HepG2 (cell line): ENCODE results near the gene TEX30. TPM values are rescaled to one million over a fixed set of nuclear protein-coding genes. Genes with fewer than 3 reads are reported as not detected.

Source experiments
- ARNTL ChIP-seq: sonication (generic); formaldehyde crosslinking; IDR thresholded peaks from 2 replicates; pipeline ENCODE4 v1.4.0; 2020; ENCODE audit warnings: mild to moderate bottlenecking, missing genetic modification reagents
- ATM ChIP-seq: fragments of 450-650 bp; IDR thresholded peaks from 2 replicates; pipeline ENCODE4 v1.7.1; 2017; ENCODE audit warnings: mild to moderate bottlenecking, borderline replicate concordance
- CREB1 ChIP-seq, 2 experiments: fragments of 450-650 bp in 1 of 2; IDR thresholded peaks; 2 replicates each; pipeline ENCODE4 v1.6.1; 2016 to 2017; ENCODE audit warnings: control low read depth in 1 of 2, mild to moderate bottlenecking in 1 of 2, missing compliant biosample characterization in 1 of 2, missing genetic modification characterization in 1 of 2
- CREB3 ChIP-seq: sonication (generic); formaldehyde crosslinking; IDR thresholded peaks from 2 replicates; pipeline ENCODE4 v1.5.0; 2020; ENCODE audit warnings: missing genetic modification reagents
- CSRNP1 ChIP-seq: sonication (generic); formaldehyde crosslinking; IDR thresholded peaks from 2 replicates; pipeline ENCODE4 v1.8.1; 2023; ENCODE audit warnings: mild to moderate bottlenecking, missing genetic modification reagents
- DNMT3B ChIP-seq: conservative IDR thresholded peaks from 2 replicates; pipeline ENCODE4 v1.6.1; 2016; ENCODE audit warnings: missing biosample characterization, control low read depth
- FOXC1 ChIP-seq: sonication (generic); formaldehyde crosslinking; IDR thresholded peaks from 2 replicates; pipeline ENCODE4 v1.8.0; 2022; ENCODE audit warnings: mild to moderate bottlenecking, missing genetic modification reagents, borderline replicate concordance
- KLF6 ChIP-seq: IDR thresholded peaks from 2 replicates; pipeline ENCODE4 v1.8.0; 2016; ENCODE audit warnings: missing biosample characterization, missing genetic modification reagents
- KLF9 ChIP-seq: IDR thresholded peaks from 2 replicates; pipeline ENCODE4 v1.6.1; 2016; ENCODE audit warnings: low read depth
- NCOA2 ChIP-seq: sonication (generic); formaldehyde crosslinking; IDR thresholded peaks from 2 replicates; pipeline ENCODE4 v1.8.0; 2022; ENCODE audit warnings: inconsistent platforms
- PAXIP1 ChIP-seq: sonication (generic); formaldehyde crosslinking; conservative IDR thresholded peaks from 2 replicates; pipeline ENCODE4 v1.4.0; 2020; ENCODE audit warnings: mild to moderate bottlenecking, missing genetic modification reagents, moderate library complexity
- POLR2AphosphoS2 ChIP-seq: IDR thresholded peaks from 2 replicates; pipeline ENCODE4 v1.6.1; 2011; ENCODE audit warnings: low read depth, low read length, improper control_type of control experiment
- RCOR2 ChIP-seq: IDR thresholded peaks from 2 replicates; pipeline ENCODE4 v1.6.1; 2016; ENCODE audit warnings: missing biosample characterization, missing genetic modification reagents
- SATB2 ChIP-seq: sonication (generic); formaldehyde crosslinking; IDR thresholded peaks from 2 replicates; pipeline ENCODE4 v1.5.0; 2020; ENCODE audit warnings: missing genetic modification reagents
- SCMH1 ChIP-seq: sonication (generic); formaldehyde crosslinking; IDR thresholded peaks from 2 replicates; pipeline ENCODE4 v1.9.0; 2021; ENCODE audit warnings: missing genetic modification reagents, mild to moderate bottlenecking, borderline replicate concordance
- ZFP62 ChIP-seq: sonication (generic); formaldehyde crosslinking; IDR thresholded peaks from 2 replicates; pipeline ENCODE4 v1.4.0; 2020; ENCODE audit warnings: missing genetic modification reagents
- ZHX1 ChIP-seq: sonication (generic); formaldehyde crosslinking; IDR thresholded peaks from 2 replicates; pipeline ENCODE4 v1.8.1; 2022; ENCODE audit warnings: low read depth, mild to moderate bottlenecking, missing genetic modification reagents
- ZNF143 ChIP-seq: sonication (generic); formaldehyde crosslinking; IDR thresholded peaks from 2 replicates; pipeline ENCODE4 v1.4.0; 2020; ENCODE audit warnings: missing genetic modification reagents
- ZNF468 ChIP-seq: sonication (generic); formaldehyde crosslinking; IDR thresholded peaks from 2 replicates; pipeline ENCODE4 v1.8.0; 2022; ENCODE audit warnings: mild to moderate bottlenecking, moderate library complexity, missing genetic modification reagents
- ZNF503 ChIP-seq: sonication (generic); formaldehyde crosslinking; IDR thresholded peaks from 2 replicates; pipeline ENCODE4 v1.4.0; 2020; ENCODE audit warnings: missing genetic modification reagents
- ZNF816 ChIP-seq: sonication (generic); formaldehyde crosslinking; IDR thresholded peaks from 2 replicates; pipeline ENCODE4 v1.8.0; 2022; ENCODE audit warnings: missing genetic modification reagents, mild to moderate bottlenecking, borderline replicate concordance
- polyA plus RNA-seq, 8 experiments: library from polyadenylated mRNA; depleted of rRNA in 3 of 8; stranded (reverse) in 7 of 8; unstranded in 1 of 8; fragments of >200 nt; fragmentation: Illumina TruSeq in 4 of 8; extraction: Trizol in 4 of 8; gene quantifications; 2 replicates each; pipeline versions ENCODE4 v1.2.1 to v1.2.3, GENCODE V29; 2011 to 2016; ENCODE audit warnings: low read depth in 4 of 8, missing spikeins in 1 of 8, mixed read lengths in 1 of 8; ENCODE audit not compliant: insufficient read depth in 1 of 8
- total RNA-seq, 5 experiments: library from RNA; depleted of rRNA; stranded (reverse); fragments of >200 nt; fragmentation: Illumina TruSeq; extraction: Trizol; gene quantifications; 2 replicates each; pipeline ENCODE4 v1.2.3, GENCODE V29; 2016; ENCODE audit warnings: low read depth in 1 of 5

Gene TEX30
- total and polyA plus RNA-seq, 2 of the 13 experiments (the other 11 are each of a cell fraction or from before 2014, with no cell fraction given), result 0.60 to 1.2 TPM

GRCh38 chr13:102770435-102770834 lies 3.2 kb downstream of the TEX30 start (continued):
- TF ChIP-seq FOXC1 (CRISPR knock-in tag) (no peak), ATM (no peak), ZNF468 (CRISPR knock-in tag) (no peak), KLF9 (CRISPR knock-in tag) (no peak), CREB1 (IDR thresholded peaks at IDR 0.05) (no peak), CREB1 (CRISPR knock-in tag; IDR thresholded peaks at IDR 0.05) (peak; percentile 77), ZNF143 (CRISPR knock-in tag) (no peak), ZNF816 (CRISPR knock-in tag) (no peak), ARNTL (CRISPR knock-in tag) (no peak), CSRNP1 (CRISPR knock-in tag) (peak; percentile 39; the same call in 1 of the 2 replicates), CREB3 (CRISPR knock-in tag) (no peak), ZFP62 (CRISPR knock-in tag) (no peak), ZHX1 (CRISPR knock-in tag) (no peak), NCOA2 (CRISPR knock-in tag) (peak; percentile 51; the same call in 1 of the 2 replicates), KLF6 (CRISPR knock-in tag) (0 out of 2 replicates have a peak, but pooled peaks have one; percentile 36), DNMT3B (peak; percentile 79; the same call in 1 of the 2 replicates), RCOR2 (CRISPR knock-in tag) (no peak), SATB2 (CRISPR knock-in tag) (no peak), ZNF503 (CRISPR knock-in tag) (no peak), PAXIP1 (CRISPR knock-in tag) (peak; percentile 76), SCMH1 (CRISPR knock-in tag) (no peak), POLR2AphosphoS2 (no peak)
